Measurements from ENCODE around the gene MRGPRG. TPM values are rescaled to one million over a fixed set of nuclear protein-coding genes. Genes with fewer than 3 reads are reported as not detected.

The MRGPRG gene
- total and polyA plus RNA-seq, 9 of the 15 experiments (the other 6 are each of a cell fraction or from before 2014, with no cell fraction given): not detected

DNA sequence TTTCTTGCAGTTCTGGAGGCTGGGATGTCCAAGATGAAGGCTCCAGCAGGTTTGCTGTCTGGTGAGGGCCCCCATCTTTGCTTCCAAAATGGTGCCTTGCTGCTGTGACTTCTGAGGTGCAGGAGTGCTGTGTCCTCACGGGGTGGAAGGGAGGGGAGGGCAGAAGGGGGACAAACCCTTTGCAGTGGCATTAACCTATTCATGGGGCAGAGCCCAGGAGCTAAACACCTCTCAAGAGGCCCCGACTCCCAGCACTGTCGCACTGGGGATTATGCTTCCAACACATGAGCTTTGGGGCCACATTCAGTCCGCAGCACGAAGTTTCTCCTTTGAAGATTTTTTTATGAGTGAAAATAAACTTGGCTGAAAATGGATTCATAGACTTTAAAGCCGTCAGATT lies 28.0 kb downstream of the MRGPRG start:
- intact Hi-C loops (cut with micrococcal nuclease): no loop called here
- CTCF ChIA-PET (ENCODE audit: low intra/inter-chr PET ratio): no interaction called here

More for the DNA sequence above, 28.0 kb downstream of the MRGPRG start:
- Histone ChIP-seq H3K36me3 (ENCODE audit: control insufficient read depth, insufficient read depth, low read length) (no peaks in the 10 kb centered on the region), H3K4me2 (ENCODE audit: insufficient read depth, low read length) (no peak overlapping the region), H3K4me3 (no peak overlapping the region), H3K9me1 (ENCODE audit: control insufficient read depth, insufficient read depth, low read length) (no peaks in the 10 kb centered on the region), H3K27me3 (ENCODE audit: control insufficient read depth in 2 of 2, insufficient read depth in 2 of 2, low read length in 2 of 2) (no peaks in the 10 kb centered on the region), H2AFZ (ENCODE audit: low read depth, low read length) (no peak overlapping the region), H4K20me1 (replicated peaks; ENCODE audit: control insufficient read depth, insufficient read depth, low read length) (no peaks in the 10 kb centered on the region), H3K9ac (ENCODE audit: insufficient read depth in 1 of 2, low read depth in 2 of 2, low read length in 2 of 2) (0 out of 4 replicates have a peak overlapping the region, but pooled peaks of 1 of the 2 experiments have one; percentile 38), H3K4me1 (replicated peaks in 1 of 2; ENCODE audit: control insufficient read depth in 2 of 2, insufficient read depth in 2 of 2, low read length in 2 of 2) (peaks cover 0 to 35% of the 10 kb centered on the region in 2 experiments; a peak in 3 of 5 replicates), H3K27ac (ENCODE audit: extremely low read depth, low read depth, low read length) (no peak overlapping the region), H3K9me3 (replicated peaks; ENCODE audit: control insufficient read depth, insufficient read depth, low read depth, low read length) (no peaks in the 10 kb centered on the region), H3K79me2 (ENCODE audit: control insufficient read depth, insufficient read depth, low read length) (no peaks in the 10 kb centered on the region)
- BruUV-seq (replicated peaks): no TSS peak
- FAIRE-seq: no peak
- POLR2A ChIA-PET: interaction anchor here (0.6 to 0.8 kb wide), 2 partner anchors 9 to 148 kb away, joined by 3 to 4 read pairs; no protein-coding TSS in a partner anchor
- in situ Hi-C loops (cut with MboI): no loop called here
- TF ChIP-seq, protein P1, sequence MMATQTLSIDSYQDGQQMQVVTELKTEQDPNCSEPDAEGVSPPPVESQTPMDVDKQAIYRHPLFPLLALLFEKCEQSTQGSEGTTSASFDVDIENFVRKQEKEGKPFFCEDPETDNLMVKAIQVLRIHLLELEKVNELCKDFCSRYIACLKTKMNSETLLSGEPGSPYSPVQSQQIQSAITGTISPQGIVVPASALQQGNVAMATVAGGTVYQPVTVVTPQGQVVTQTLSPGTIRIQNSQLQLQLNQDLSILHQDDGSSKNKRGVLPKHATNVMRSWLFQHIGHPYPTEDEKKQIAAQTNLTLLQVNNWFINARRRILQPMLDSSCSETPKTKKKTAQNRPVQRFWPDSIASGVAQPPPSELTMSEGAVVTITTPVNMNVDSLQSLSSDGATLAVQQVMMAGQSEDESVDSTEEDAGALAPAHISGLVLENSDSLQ (IDR thresholded peaks at IDR 0.05): no peak
- TF ChIP-seq ZNF184 (CRISPR knock-in tag; IDR thresholded peaks at IDR 0.05) (no peak), FOXK2 (conservative IDR thresholded peaks at IDR 0.05 in 1 of 2, IDR thresholded peaks at IDR 0.05 in 1 of 2; ENCODE audit: low read depth in 2 of 2) (no peak), SREBF2 (CRISPR knock-in tag; IDR thresholded peaks at IDR 0.05) (no peak), PTTG1 (tag; IDR thresholded peaks at IDR 0.05; ENCODE audit: low read depth) (no peak), CBX8 (IDR thresholded peaks at IDR 0.05; ENCODE audit: borderline replicate concordance, extremely low read depth, low read depth, low read length, poor library complexity, severe bottlenecking) (no peak), NRF1 (conservative IDR thresholded peaks at IDR 0.05 in 1 of 2, IDR thresholded peaks at IDR 0.05 in 1 of 2) (no peak), SIN3A (IDR thresholded peaks at IDR 0.05; ENCODE audit: borderline replicate concordance in 2 of 2, control insufficient read depth in 1 of 2, low read depth in 2 of 2, low read length in 2 of 2) (no peak), CHD1 (IDR thresholded peaks at IDR 0.05; ENCODE audit: low read length) (no peak), GABPB2 (CRISPR knock-in tag; conservative IDR thresholded peaks at IDR 0.05) (no peak), RHOXF2B (CRISPR knock-in tag; conservative IDR thresholded peaks at IDR 0.05) (no peak), CBFA2T3 (IDR thresholded peaks at IDR 0.05) (no peak), ATF1 (CRISPR knock-in tag; IDR thresholded peaks at IDR 0.05) (no peak), ATF1 (tag; IDR thresholded peaks at IDR 0.05) (no peak)
- TF ChIP-seq, protein P2, sequence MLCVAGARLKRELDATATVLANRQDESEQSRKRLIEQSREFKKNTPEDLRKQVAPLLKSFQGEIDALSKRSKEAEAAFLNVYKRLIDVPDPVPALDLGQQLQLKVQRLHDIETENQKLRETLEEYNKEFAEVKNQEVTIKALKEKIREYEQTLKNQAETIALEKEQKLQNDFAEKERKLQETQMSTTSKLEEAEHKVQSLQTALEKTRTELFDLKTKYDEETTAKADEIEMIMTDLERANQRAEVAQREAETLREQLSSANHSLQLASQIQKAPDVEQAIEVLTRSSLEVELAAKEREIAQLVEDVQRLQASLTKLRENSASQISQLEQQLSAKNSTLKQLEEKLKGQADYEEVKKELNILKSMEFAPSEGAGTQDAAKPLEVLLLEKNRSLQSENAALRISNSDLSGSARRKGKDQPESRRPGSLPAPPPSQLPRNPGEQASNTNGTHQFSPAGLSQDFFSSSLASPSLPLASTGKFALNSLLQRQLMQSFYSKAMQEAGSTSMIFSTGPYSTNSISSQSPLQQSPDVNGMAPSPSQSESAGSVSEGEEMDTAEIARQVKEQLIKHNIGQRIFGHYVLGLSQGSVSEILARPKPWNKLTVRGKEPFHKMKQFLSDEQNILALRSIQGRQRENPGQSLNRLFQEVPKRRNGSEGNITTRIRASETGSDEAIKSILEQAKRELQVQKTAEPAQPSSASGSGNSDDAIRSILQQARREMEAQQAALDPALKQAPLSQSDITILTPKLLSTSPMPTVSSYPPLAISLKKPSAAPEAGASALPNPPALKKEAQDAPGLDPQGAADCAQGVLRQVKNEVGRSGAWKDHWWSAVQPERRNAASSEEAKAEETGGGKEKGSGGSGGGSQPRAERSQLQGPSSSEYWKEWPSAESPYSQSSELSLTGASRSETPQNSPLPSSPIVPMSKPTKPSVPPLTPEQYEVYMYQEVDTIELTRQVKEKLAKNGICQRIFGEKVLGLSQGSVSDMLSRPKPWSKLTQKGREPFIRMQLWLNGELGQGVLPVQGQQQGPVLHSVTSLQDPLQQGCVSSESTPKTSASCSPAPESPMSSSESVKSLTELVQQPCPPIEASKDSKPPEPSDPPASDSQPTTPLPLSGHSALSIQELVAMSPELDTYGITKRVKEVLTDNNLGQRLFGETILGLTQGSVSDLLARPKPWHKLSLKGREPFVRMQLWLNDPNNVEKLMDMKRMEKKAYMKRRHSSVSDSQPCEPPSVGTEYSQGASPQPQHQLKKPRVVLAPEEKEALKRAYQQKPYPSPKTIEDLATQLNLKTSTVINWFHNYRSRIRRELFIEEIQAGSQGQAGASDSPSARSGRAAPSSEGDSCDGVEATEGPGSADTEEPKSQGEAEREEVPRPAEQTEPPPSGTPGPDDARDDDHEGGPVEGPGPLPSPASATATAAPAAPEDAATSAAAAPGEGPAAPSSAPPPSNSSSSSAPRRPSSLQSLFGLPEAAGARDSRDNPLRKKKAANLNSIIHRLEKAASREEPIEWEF (CRISPR knock-in tag; IDR thresholded peaks at IDR 0.05): no peak
- no peak for ATAC-seq
- 49% methylated on average over 6 of the region's 6 CpGs for WGBS (ENCODE audit: insufficient coverage, low coverage, missing lambda C conversion rate)
- DNase-seq (ENCODE audit: extremely low read depth in 1 of 4, low spot score in 3 of 4): no peak

Data from K562 (cell line).